D341Med (cell line): ENCODE results near the gene NOL4L.

Experiments
- DNase-seq: peaks from one replicate; pipeline ENCODE4 v3.0.0; 2012; ENCODE audit warnings: low spot score

Gene NOL4L

GRCh38 chr20:32576560-32576959 is 8.6 kb downstream of the NOL4L start:
- DNase-seq, result no peak

- no peak for DNase-seq
Measured at GRCh38 chr20:32575805-32576204, 9.3 kb downstream of the NOL4L start.

DNA sequence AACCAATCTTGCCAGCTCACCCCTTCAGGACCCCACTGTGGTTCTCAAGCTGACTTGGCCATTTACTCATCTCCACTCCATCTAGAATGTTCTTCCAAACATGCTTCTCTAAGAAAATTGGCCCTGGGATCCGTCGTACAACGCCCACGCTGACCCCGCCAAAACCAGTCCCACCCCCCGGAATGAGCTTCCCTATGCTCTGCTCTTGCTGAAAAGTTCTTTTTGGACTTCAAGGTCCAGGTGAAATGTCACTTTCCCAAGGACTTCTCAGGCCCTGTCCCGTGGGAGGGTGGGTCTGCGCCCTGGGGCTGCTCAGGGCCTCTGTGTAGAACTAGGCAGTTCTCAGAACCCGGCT is 9.9 kb downstream of the NOL4L start:
- DNase-seq, result no peak

- DNase-seq, result no peak
Measured at GRCh38 chr20:32574296-32575226, 10.6 kb downstream of the NOL4L start.

GRCh38 chr20:32573167-32573851 is 11.8 kb downstream of the NOL4L start:
- DNase-seq, result no peak

DNA sequence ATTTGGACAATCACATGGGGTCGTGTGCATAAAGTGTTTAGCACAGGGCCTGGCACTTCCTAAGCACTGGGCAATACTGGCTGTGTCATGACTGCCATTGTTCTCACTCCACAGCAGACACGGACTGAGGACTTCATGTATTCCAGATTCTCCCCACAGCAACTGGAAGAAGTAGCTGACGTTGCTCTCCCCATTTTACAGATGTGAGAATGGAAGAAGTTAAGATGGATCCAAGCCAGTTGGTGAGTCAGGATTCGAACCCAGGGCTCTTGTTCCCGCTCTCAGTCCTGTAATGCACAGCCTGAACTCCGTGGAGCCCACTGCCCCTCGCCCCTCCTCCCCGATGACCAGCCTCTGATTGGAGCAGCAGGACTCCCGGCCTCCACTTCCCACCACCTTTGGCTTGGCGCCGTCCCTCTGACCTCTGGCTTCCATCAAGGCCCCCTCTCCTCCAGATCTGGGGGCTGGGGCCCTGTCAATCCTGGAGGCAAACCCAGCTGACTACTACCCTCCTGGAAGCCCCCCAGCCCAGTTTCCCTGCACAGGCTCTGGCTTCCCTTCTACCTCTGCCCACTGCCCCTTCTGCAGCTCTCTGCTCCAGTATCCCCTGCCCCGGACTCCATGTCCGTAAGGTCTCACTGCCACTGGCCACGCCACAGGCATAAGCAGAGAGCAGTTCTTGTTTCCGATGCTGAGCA is 12.7 kb downstream of the NOL4L start:
- DNase-seq, result no peak

GRCh38 chr20:32571566-32571965 is 13.6 kb downstream of the NOL4L start:
- DNase-seq, result no peak

GRCh38 chr20:32570401-32571190 is 14.5 kb downstream of the NOL4L start:
- DNase-seq, result no peak

DNA sequence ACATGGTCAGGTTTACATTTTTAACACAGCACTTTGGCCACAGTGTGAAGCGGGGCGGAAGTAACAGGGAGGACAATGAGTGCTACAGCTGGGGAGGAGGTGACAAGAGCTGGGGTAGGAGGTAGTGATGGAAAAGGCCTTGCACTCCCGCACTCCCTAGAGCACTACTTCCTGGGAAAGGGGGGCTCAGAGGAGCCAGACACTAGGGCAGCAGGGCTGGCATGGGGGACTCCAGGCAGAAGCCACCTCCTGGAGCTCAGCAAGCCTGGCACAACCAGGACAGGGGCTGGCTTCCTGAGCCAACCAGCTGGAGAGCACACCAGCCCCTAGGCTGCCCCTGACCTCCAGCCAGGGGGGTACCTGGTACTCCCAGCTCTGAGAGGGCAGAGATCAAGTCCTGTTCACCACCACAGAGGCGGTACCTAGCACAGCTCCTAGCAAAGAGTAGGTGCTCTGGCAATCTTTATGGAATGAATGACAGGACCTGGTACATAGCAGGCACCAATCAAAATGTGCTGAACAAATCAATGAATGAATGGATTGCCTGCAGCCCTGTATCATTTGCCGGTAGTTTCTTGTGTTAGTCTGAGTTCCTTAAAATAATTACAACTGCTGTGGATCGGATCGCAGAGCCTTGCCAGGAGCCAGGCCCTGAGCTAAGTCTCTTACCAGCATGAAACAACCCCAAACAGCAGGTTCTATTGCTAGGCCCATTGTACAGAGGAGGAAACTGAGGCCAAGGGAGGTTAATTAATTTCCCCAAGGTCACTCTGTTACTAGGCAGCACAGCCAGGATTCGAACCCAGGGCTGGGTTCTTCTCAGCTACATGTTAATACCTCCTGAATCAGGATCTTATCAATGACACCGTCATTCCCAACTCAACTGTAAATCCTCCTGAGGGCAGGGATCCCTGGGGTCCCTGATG is 15.5 kb downstream of the NOL4L start:
- no peak for DNase-seq

DNA sequence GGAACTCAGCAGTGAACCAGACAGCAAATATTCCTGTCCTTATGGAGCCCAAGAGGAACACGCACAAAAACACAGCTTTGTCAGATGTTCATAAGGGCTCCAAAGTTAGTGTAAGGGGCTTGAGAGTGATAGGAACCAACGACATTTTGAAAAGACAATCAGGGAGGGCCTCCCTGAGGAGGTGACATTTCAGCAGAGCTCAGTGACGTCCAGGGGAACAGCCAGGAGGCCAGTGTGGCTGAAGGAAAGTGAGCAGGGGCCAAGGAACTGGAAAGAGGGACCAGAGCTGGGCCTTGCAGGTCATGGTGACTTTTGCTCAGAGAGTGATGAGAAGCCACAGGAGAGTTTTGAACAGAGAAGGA is 16.1 kb downstream of the NOL4L start:
- no peak for DNase-seq

DNA sequence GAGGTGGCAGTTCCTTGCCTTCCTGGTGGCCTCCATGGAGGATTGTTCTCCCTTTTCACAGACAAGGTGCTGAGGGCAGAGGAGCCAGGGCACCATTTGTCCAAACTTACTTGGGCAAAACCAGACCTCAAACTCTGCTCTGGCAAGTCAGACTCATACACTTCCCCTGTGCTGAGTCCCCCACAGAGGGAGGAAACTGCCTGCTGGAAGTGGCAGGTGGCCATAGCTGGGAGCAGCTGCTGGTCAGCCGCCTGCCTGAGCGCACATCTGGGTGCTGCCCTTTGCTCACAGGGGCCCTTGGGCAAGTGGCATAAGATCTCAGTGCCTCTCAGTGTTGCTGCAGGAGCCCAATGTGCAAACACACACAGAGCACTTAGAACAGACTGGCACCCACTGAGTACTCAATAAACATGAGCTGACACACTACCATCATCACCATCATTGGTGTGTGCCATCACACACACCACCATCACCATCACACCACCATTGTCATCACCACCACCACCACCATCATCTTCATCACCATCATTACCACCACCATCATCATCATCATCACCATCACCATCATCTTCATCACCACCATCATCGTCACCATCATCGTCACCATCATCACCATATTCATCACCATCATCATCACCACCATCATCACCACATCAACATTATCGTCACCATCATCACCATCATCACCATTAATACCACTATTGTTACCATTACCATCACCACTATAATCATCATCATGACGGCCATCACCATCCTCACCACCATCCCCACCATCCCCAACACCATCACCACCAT is 17.6 kb downstream of the NOL4L start:
- DNase-seq, result no peak

- DNase-seq, result no peak
Measured at GRCh38 chr20:32566379-32567374, 18.5 kb downstream of the NOL4L start.

GRCh38 chr20:32565735-32566032 is 19.4 kb downstream of the NOL4L start:
- no peak for DNase-seq

DNA sequence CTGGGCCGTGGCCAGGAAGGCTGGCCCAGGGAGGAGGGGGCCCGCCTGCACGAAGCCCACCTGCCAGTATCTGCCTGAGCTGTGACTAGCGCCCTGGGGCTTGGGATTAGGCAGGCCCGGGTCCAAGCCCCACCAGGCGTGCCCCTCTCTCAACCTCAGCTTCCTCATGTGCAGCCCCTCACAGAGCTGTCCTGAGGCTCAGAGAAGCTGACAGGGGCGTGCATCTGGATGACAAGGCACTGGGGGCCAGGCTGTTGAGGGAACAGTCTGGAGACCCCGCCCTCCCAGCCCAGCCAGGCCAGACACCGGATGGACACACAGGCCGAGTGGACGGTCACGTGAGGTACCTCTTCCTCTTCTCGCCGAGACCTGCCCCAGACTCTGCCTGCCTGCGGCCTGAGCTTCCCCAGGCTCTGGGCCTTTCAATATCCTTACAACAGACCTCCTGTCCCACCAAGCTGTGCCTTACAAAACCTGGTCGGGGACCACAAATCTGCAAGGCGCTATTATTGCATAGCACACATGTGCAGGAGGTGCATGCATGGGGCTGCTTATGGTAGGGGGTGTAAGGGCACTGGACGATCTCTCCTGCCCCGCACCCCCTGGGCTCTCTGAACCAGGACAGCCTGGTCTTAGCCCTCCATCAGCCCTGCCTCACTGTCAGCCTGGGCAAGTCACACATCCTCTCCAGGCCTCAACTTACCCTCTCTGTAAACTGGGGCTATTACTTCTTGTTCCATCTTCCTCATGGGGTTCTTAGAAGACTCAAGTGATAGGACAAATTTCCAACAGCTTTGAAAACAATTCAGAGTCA is 20.0 kb downstream of the NOL4L start:
- DNase-seq, result no peak

GRCh38 chr20:32564440-32564839 is 20.7 kb downstream of the NOL4L start:
- no peak for DNase-seq

DNA sequence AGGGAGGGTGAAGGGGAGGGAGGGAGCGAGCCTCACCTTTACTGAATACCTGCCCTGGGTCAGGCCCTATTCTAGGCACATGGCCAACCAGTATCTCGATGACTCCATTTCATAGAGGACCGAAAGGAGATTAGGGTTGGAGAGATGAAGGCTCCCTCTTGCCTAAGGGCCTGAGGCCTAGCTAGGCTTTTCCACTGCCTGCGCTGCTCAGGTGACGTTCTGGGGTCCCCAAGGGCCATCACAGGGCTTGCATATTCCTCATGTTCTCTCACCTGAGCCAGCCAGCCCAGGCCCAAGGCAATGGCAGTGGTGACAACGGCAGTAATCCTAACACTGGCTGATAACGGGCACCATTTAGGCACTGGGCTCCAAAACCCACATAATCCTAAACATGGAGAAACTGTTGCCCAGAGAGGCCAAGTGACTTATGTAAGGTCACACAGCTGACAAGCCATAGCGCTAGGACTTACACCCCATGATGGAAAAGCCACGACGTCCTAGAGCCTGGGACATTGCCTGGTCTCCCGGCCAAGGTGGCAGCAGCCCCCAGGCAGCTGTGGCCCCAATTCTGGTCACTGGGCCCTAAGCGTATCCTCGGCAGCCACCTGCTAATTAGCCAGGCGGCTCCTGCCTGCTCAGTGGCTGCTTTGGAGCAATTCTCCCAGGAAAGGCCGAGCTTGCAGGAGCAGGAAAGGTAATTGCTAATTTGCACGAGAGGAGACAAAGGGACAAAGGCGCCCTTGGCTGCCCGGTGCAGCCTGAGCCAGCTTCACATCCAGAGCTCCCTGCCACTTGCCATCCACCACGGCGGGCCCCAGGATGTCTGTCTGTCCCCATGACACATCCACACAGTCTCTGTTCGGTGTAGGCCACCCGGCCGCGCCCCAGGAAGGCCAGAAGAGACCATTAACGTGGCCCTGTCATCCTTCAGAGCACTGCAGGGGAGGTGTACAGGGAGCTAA is 21.5 kb downstream of the NOL4L start:
- no peak for DNase-seq

DNA sequence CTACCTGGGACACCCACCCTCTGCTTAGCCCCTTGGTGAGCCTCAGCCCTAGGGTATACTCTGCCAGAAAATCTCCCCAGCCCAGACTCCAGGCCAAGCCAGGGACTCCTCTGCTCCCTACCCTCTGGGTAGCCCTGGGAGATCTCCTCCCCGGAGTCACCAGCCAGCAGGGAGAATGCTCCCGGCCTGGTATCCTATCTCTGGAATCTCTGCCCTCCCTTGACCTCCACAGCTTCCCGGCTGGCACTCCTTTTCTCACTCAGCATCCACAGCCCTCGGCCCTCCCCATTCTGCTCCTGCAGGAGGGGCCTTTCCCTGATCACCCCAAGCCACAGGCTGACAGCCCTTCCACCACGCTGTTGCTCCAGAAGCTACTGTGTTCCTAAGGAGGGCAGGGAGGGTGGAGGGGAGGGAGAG is 22.6 kb downstream of the NOL4L start:
- DNase-seq, result no peak
